Measurements from ENCODE around the gene FOXJ1.

GRCh38 chr17:76131051-76131691 is 9.9 kb downstream of the FOXJ1 start:
- TF ChIP-seq, protein P1, sequence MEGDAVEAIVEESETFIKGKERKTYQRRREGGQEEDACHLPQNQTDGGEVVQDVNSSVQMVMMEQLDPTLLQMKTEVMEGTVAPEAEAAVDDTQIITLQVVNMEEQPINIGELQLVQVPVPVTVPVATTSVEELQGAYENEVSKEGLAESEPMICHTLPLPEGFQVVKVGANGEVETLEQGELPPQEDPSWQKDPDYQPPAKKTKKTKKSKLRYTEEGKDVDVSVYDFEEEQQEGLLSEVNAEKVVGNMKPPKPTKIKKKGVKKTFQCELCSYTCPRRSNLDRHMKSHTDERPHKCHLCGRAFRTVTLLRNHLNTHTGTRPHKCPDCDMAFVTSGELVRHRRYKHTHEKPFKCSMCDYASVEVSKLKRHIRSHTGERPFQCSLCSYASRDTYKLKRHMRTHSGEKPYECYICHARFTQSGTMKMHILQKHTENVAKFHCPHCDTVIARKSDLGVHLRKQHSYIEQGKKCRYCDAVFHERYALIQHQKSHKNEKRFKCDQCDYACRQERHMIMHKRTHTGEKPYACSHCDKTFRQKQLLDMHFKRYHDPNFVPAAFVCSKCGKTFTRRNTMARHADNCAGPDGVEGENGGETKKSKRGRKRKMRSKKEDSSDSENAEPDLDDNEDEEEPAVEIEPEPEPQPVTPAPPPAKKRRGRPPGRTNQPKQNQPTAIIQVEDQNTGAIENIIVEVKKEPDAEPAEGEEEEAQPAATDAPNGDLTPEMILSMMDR (IDR thresholded peaks at IDR 0.05; ENCODE audit: insufficient read depth, low read length): no peak
- TF ChIP-seq POLR2AphosphoS5 (IDR thresholded peaks at IDR 0.05; ENCODE audit: low read depth): no peak

Data from HL-60 (cell line).